Progenitor cell of endocrine pancreas (in vitro differentiated cells): ENCODE results near the gene CINP. TPM values are rescaled to one million over a fixed set of nuclear protein-coding genes. Genes with fewer than 3 reads are reported as not detected.
"Not testable (repeated sequence)": the region's sequence is repeated elsewhere in the genome, so short reads cannot be mapped to it uniquely, and the experiment has no call there.

Experiments
- DNase-seq: peaks from one replicate; pipeline ENCODE4 v3.0.0; 2021; ENCODE audit warnings: low spot score; ENCODE audit not compliant: unreplicated experiment
- H3K27ac Mint-ChIP-seq: 2 replicates; pipeline ENCODE4 v1.8.0; 2021; ENCODE audit warnings: mild to moderate bottlenecking, moderate library complexity, mixed read lengths
- H3K27me3 Mint-ChIP-seq: 2 replicates; pipeline ENCODE4 v1.8.0; 2021; ENCODE audit warnings: mixed read lengths
- H3K36me3 Mint-ChIP-seq: 2 replicates; pipeline ENCODE4 v1.8.0; 2022; ENCODE audit warnings: mixed read lengths; ENCODE audit not compliant: insufficient read depth
- H3K4me1 Mint-ChIP-seq: 2 replicates; pipeline ENCODE4 v1.8.0; 2021; ENCODE audit warnings: low read depth, mixed read lengths
- H3K4me3 Mint-ChIP-seq: 2 replicates; pipeline ENCODE4 v1.8.0; 2021; ENCODE audit warnings: low read depth, mild to moderate bottlenecking, moderate library complexity, mixed read lengths
- H3K9me3 Mint-ChIP-seq: 2 replicates; pipeline ENCODE4 v1.8.0; 2021; ENCODE audit warnings: low read depth, mixed read lengths
- total RNA-seq: library from RNA; stranded (reverse); gene quantifications from 2 replicates; pipeline ENCODE4 v1.2.1, GENCODE V29; 2021
- TF ChIP-seq, protein P1 (sequence below): fragments of 200-600 bp; sonication (generic); IDR thresholded peaks from one replicate; pipeline ENCODE4 v1.5.0; 2021; ENCODE audit warnings: antibody characterized with exemption, mild to moderate bottlenecking; ENCODE audit not compliant: unreplicated experiment

Gene CINP
- total RNA-seq, 1 donor from 2014 or later, result 27.7 TPM

DNA sequence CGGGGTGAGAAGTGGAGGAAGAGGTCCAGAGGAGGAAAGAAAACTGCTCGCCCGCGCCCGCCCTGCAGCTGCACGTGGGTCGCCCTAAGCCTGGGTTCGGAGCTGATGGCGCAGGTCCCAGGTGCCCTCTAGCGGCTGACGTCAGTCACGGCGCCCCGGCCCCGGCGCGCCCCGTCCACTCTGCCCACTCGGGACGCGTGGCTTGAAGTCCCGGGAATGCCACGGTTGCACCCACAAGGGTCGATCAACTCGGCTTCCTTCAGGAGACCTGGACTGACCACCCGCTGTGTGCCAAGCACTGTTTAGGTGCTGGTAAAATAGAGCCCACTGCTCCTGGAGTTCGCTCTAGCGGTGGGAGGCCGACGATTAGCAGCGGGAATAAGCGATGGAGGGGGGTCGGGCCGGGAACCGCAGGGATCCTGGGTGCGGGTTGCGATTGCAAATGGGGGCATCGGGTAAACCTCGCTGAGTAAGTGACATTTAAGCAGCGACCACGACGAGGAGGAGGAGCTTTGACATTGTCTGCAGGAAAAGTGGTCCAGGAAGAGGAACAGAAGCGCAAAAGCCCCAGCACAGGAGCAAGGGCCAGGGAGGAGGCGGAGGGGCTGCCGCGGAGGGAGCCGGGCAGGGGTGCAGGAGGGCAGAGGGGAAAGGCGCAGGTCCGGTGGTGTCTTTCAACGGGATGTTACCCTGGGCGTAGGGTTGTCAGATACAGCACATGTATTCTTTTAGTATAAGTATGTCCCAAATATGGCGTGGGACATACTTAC is 48.3 kb downstream of the CINP start:
- DNase-seq, result peak; percentile 71
- no peaks in the 10 kb centered on the region for H3K36me3 Mint-ChIP-seq
- H3K9me3 Mint-ChIP-seq, result no peaks in the 10 kb centered on the region
- peaks cover 19% of the 10 kb centered on the region for H3K4me1 Mint-ChIP-seq
- TF ChIP-seq, protein P1, sequence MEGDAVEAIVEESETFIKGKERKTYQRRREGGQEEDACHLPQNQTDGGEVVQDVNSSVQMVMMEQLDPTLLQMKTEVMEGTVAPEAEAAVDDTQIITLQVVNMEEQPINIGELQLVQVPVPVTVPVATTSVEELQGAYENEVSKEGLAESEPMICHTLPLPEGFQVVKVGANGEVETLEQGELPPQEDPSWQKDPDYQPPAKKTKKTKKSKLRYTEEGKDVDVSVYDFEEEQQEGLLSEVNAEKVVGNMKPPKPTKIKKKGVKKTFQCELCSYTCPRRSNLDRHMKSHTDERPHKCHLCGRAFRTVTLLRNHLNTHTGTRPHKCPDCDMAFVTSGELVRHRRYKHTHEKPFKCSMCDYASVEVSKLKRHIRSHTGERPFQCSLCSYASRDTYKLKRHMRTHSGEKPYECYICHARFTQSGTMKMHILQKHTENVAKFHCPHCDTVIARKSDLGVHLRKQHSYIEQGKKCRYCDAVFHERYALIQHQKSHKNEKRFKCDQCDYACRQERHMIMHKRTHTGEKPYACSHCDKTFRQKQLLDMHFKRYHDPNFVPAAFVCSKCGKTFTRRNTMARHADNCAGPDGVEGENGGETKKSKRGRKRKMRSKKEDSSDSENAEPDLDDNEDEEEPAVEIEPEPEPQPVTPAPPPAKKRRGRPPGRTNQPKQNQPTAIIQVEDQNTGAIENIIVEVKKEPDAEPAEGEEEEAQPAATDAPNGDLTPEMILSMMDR, result peak; percentile 99
- H3K27ac Mint-ChIP-seq, result no peak overlapping the region
- H3K27me3 Mint-ChIP-seq, result peaks cover 10% of the 10 kb centered on the region
- peak overlapping the region; percentile 77 for H3K4me3 Mint-ChIP-seq

DNA sequence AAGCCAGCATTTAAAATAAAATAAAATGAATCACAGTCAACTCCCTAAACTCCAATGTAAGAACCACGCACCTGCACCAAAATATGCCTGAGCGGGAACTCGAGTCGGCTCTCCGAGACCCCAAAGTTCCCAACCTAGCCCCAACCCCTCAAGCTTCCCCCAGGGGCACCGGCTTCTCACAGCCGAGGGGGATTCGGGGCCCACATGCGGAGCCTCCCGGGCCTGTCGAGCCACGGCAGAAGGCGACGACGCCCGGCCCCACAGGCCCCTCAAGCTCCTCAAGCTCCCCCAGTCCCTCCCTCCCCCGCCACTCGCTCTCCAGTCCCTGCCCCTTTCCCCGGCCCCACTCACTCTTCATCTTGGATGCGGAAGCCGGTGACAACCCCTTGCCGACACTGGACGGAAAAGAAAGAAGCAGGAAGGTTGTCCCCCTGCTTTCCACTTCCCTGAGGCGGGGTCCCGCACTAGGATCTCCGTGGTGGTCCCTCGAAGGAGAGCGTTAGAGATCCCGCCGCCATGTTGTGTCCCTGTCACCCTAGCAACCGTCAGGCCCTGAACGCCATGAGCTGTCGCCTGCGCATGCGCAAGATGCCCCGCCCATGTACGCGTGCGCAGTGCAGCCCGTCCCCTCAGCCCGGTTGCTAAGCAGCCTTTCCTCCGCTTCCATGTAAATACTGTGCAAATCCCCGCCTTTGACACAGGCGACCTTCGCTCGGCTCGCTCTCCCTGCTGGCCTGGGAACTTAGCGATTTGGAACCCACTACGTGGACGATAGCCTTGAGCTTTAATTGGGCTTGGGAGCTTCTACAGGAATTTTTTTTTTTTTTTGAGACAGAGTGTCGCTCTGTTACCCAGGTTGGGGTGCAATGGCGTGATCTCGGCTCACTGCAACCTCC is 57.8 kb downstream of the CINP start, which contains the start of gene MOK:
TSS of gene MOK (minus strand) at position 554 of the 896 bp plus-strand sequence. CDS start at position 358, 196 bp downstream.
- Mint-ChIP-seq H3K9me3 (no peaks in the 10 kb centered on the region), H3K27me3 (no peaks in the 10 kb centered on the region)

DNA sequence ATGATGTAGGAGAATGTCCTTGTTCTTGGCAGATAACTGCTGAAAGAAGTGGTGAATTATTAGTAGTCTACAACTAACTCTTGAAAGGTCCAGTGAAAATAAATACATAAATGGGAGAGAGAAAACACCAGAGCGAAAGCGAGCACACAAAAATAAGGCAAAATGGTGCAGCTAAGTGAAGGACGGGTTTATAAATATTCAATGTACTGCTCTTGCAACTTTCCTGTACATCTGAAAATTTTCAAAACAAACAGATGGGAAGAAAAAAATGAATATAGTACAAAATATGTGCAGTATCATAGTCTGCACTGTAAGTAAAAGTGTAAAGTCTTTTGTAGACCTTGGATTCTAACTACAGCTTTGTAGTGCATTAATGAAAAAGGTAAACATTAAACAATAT is 59.0 kb downstream of the CINP start:
- DNase-seq, result no peak
- TF ChIP-seq, protein P1, result no peak
- peaks cover 2% of the 10 kb centered on the region for H3K9me3 Mint-ChIP-seq
- H3K4me1 Mint-ChIP-seq, result peaks cover 21% of the 10 kb centered on the region
- H3K4me3 Mint-ChIP-seq, result peak overlapping the region; percentile 98
- H3K36me3 Mint-ChIP-seq, result peaks cover 3% of the 10 kb centered on the region
- no peaks in the 10 kb centered on the region for H3K27me3 Mint-ChIP-seq
- H3K27ac Mint-ChIP-seq, result peak overlapping the region; percentile 26

More for the DNA sequence above, 57.8 kb downstream of the CINP start, which contains the start of gene MOK:
- Mint-ChIP-seq H3K4me1 (peaks cover 21% of the 10 kb centered on the region), H3K4me3 (peak within 1 kb of the TSS; percentile 98), H3K27ac (peak within 1 kb of the TSS; percentile 92), H3K36me3 (no peaks in the 10 kb centered on the region)
- peak; percentile 99 for DNase-seq
- TF ChIP-seq, protein P1, result no peak

DNA sequence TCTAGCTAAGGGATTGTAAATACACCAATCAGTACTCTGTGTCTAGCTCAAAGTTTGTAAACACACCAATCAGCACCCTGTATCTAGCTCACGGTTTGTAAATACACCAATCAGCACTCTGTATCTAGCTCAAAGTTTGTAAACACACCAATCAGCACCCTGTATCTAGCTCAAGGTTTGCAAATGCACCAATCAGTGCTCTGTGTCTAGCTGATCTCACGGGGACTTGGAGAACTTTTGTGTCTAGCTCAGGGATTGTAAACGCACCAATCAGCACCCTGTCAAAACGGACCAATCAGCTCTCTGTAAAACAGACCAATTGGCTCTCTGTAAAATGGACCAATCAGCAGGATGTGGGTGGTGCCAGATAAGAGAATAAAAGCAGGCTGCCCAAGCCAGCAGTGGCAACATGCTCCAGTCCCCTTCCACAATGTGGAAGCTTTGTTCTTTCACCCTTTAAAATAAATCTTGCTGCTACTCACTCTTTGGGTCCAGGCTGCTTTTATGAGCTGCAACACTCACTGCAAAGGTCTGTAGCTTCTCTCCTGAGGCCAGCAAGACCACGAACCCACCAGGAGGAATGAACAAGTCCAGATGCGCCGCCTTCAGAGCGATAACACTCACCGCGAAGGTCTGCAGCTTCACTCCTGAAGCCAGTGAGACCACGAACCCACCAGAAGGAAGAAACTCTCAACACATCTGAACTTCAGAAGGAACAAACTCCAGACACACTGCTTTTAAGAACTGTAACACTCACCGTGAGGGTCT is 64.2 kb downstream of the CINP start:
- not testable (repeated sequence) for H3K9me3 Mint-ChIP-seq, H3K4me3 Mint-ChIP-seq, H3K27me3 Mint-ChIP-seq, H3K36me3 Mint-ChIP-seq, H3K27ac Mint-ChIP-seq, DNase-seq
- peaks cover 15% of the 10 kb centered on the region for H3K4me1 Mint-ChIP-seq

Other genes starting within 250 kb of the CINP start
- gene WDR20, start 223.0 kb downstream of the CINP start, total RNA-seq, result 34.6 and 34.9 TPM in 2 replicates
- gene MOK, start 57.7 kb downstream of the CINP start, total RNA-seq, result 34.8 and 38.7 TPM in 2 replicates
- 14.9 and 16.5 TPM in 2 replicates for gene ZNF839, start 43.1 kb downstream of the CINP start, total RNA-seq
- 33.2 and 34.2 TPM in 2 replicates for gene TECPR2, start 51 bp upstream of the CINP start, total RNA-seq
- 24.5 and 26.5 TPM in 2 replicates for gene ANKRD9, start 146.9 kb upstream of the CINP start, total RNA-seq
- gene RCOR1, start 229.8 kb upstream of the CINP start, total RNA-seq, result 36.4 and 41.9 TPM in 2 replicates